GM18499 (cell line): ENCODE results near the gene HEATR1.

ENCODE experiments used
- ATAC-seq: cut with Tn5 transposase; IDR thresholded peaks from one replicate; pipeline ENCODE4 v1.9.1; 2021; ENCODE audit warnings: moderate number of reproducible peaks; ENCODE audit not compliant: insufficient read depth, unreplicated experiment

The HEATR1 gene

DNA sequence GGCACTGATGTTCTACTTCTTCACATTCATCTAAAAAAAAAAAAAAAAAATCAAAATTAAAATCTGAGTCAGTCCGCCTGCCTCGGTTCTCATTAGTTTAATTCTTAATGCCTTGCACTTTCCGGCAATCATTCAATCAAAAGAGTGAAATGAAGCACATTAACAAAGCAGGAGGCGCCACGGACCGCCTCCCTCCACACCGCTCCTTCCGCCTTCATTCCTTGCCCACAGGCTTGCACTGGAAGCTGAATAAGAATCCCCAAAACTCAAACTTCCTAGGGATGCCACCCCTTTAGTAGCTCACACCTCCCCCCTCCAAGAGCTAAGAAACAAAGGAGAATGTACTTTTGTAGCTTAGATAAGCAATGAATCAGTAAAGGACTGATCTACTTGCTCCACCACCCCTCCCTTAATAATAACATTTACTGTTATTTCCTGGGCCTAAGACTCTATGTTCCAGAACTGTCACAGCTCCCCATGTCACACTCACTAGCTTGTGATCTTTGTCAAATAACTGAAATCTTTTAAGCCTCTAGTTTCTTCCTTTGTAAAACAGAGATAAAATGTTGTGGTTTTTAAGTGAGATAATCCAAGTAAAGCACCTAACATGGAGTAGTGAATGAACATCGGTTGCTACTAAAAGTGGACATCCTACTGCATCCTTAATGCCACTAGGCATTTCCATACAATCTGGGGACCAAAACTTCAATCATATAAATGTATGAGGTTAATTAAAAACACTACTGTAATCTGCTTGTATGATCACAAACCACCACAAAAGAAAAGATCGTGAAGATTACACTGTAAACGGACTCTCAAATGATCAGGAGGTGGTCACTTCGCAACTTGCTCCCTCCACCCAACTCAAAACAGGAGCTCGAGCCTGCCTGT lies 53.1 kb downstream of the HEATR1 start:
- ATAC-seq = no peak

DNA sequence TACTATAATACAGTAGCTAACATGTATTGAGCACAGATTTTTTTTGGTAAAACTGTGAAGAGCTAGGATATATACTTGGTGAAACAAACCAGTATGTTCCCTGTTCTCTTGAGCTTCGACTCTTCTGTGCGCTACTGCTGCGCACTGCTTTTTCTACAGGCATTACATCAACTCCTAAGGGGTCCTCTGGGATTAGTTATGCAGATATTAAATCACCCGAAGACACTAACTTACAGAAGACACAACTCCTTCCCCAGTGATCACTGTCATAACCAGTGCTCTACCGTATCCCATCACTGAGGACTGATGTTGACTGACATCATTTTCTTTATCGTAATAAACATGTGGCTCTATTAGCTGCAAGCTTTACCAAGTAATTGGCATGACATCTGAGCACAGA lies 55.9 kb downstream of the HEATR1 start:
- ATAC-seq = no peak

DNA sequence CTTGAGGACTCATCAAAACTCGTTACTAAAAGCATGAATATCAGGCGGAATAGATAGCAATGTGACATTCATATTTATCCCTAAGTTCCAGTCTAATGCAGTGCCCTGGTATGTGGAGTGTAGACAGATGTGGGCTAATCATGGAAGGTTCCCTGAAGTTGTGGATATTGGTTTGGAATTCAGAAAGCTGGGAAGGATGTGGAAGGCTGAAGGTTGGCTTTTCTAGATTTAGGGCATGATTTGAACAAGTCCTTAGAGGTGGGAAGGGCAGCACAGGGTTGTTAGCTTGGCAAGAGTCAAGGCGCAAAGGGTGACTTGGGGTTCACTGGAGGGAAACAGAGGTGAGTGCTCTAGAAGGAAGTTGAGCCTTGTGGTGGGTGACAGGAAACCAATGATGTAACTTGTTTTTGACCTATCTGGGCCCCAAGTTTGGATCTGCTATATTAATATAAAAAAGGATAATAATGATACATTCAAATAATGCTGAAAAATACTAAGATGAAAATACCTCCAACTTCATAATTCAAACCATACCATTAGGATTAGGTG lies 58.6 kb downstream of the HEATR1 start:
- no peak for ATAC-seq

DNA sequence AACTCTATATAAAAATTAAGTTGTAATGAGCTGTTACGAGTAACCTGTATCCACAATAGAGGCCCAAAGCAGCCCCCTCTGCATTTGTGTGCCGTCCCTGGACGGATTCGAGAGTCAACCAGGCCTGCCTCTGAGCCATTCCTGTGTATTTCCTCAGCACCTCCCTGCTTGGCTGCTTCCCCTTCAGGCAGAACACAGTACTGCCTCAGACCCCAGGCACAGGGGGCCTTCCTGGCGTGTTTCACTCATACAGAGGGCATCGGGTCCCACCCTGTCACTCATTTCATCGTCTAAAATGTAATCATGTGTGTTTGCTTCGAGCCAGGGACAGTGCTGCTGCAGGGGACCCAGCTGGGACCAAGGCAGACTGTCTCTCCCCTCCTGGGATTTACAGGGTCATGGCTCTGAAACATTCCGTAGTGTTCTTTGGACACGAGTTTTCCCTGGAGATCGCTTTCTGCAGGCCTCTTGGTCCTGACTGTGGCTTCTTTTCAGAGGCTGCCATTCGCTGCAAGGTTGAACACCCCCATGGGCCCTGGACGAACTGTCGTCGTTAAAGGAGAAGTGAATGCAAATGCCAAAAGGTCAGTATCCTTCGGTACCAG lies 61.1 kb downstream of the HEATR1 start:
- ATAC-seq = no peak

DNA sequence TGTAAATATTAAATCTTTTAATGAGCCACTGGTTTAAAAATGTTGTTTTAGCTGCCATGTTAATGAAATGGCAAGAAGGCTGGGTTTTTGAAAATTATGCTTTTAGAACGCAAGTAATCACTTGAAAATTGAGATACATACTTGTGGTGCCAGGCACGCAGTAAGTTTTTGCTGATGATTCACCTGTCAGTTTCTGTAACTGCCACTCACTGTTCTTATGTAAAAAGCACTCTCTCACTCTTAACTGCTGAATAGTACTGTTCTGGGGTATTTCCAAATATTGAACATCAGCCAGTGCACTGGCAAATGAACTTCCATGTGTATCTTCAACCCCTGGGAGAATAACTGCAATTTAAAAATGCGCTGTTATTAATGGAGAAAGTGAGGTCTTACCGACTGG lies 62.6 kb downstream of the HEATR1 start:
- ATAC-seq = no peak

DNA sequence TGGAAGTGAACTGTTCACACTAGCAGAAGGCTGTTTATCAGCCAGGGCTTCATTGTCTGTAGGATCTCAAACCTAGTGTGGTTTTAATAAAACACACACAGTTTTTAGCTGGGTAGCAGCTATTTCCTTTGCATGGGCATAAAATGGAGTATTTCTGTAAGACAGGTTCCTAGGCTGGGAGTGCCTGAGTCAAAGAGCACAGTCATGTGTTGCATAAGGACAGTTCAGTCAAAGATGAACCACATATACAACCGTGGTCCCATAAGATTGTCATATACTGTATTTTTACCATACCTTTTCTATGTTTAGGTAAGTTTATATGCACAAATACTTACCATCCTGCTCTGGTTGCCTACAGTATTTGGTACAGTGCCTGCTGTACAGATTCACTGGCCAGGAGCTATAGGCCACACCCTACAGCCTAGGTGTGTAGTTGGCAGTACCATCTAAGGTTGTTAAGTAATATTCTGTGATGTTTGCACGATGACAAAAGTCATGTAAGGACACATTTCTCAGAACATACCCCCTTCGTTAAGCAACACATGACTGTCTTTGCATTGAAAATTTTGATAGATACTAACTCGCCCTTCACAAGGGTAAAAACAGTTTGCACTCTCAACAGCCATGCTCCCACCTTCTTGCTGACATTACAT lies 63.4 kb downstream of the HEATR1 start:
- ATAC-seq = no peak

DNA sequence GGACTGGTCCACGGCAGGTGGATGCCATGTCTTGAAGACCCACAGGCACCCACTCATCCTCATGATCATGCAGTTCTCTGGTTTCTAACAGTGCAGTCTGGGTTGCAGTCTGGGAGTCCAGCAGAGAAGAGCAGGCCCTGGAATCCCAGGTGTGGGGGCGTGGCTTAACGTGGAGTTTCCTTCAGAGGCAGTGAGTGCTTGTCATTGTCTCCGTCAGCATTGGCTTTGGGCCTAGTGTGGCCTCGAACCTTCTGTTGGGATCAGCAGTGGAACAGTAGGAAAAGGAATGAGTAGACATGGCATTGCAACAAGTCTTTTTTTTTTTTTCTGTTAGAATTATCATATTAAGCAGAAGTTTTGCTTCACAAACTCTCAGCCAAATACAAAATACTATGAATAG lies 67.8 kb downstream of the HEATR1 start:
- ATAC-seq = no peak

DNA sequence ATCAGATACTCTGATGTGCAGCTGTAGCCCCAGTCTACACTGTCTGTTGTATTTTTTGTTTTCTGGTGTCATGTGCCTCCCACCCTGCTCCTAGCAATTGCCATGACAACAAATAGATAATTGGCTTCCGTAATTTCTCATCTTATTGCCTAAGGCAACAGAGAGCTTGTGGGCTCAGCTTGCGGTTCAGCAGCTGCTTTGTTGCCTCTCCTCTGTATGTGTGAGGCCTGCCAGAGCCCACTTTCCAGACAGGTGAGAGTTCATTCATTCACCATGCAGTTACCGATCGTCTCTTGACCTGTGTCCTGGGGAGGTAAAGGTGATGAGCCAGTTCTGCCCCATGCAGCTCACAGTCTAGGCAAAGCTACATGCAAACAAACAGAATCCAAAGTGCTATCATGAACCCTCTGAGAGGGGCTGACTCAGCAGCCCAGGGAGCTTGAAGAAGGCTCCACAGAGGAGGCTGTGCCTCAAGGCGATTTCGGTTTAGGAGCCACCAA lies 68.6 kb downstream of the HEATR1 start:
- ATAC-seq = no peak

DNA sequence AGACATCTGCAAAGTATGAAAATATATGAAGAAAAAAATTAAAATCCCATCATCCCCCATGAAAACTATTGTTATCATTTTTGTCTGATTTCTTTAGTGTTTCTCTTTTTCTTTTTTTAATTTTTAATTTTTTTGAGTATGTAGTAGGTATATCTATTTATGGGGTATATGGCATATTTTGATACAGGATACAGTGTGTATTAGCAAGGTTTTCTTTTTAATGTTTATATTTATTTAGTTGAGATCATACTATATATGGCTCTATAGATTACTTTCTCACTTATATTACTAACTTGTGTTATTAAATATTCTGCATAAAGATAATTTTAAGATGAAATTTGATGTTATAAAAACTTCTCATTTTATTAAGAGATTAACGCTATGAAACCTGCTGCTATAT lies 69.1 kb downstream of the HEATR1 start:
- no peak for ATAC-seq

DNA sequence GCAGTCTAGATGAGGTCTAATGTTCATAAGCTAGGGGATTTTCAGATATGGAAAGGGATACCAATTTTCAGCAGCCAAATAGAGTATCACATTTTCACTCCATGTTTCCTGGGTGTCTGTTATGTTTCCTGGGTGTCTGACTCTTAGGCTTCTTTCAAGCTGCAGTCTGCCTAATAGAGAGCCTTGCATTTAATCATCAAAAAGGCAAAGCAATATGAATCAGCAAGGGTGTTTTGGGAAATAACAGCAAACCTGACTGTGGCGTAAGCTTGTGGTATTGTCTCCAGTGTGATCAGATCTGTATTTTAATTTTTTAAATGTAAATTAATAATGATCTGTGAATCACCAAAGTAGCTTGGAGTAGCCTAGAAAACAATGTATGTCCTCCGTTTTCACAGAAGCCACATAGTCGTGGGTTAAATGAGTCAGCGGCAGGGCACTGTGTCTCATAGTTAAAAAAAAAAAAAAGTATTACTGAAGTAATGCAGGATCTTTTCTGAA lies 70.1 kb downstream of the HEATR1 start:
- ATAC-seq = no peak

DNA sequence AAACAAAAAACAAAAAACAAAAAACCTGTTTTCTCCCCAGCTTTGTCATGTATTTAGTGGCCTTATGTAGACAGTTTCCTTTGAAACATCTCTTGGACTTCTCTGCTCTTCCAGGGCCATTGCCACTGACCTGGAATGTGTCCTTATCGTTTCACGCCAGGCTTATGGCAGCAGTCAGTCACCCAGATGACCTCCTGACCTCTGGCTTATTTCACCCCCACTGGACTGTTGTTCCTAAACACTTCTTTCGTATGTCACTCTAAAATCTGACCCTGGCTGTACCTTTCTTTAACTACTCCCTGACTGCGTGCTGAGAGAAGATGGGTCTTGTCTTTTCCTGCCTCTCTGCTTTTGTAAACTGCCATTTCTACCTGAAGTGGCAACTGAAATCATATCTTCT lies 71.5 kb downstream of the HEATR1 start:
- ATAC-seq = no peak

DNA sequence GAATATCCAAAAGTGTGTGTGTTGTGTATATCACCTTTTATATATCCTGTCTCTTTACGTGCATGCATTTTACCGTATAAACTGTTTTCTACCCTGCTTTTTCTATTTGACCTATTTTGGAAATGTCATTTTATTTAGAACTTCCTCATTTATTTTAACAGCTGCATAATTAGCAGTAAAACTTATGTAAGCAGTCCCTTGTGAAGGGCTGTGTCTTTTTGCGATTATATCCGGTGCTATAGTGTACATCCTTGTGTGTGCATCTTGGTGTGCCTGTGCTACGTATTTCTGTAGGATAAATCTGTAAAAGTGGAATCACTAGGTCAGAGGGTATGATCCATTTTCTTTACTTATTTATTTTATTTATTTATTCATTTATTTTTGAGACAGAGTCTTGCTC lies 73.4 kb downstream of the HEATR1 start:
- no peak for ATAC-seq

DNA sequence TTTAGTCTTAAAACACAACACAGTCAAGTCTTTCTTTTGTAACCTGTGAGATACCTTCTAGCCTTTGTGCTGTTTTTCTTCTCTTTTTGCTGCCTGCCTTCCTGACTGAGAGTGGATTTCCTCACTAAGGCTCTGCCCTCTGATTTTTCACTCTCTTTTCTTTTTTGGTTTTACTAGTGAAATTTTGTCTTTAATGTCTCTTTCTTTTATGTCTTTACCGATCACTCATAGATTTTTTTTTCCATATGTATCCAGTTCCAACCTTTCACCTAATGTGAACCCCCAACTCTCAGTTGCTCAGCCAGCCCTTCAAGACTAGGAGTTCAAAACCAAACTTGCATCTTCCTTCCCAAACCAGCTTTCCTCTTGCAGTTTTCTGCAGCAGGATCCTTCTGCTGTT lies 74.0 kb downstream of the HEATR1 start:
- ATAC-seq = no peak

DNA sequence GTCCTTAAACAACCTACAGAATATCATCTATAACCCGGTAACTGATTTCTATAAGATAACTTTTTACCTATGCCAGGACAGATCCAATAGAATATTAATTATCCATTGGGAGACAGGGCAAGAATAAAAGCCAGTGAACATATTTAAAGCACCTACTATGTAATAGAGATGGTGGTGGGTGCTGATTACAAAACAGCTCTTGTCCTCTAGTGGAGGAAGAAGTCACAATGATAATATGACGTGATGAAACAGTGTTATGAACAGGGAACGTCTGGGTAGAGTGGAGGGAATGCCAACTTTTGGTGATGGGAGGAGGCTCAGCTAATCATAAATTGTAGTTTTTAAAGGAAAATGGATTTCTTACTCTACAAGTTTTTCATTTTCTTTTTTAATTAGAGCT lies 78.2 kb downstream of the HEATR1 start:
- ATAC-seq = no peak

DNA sequence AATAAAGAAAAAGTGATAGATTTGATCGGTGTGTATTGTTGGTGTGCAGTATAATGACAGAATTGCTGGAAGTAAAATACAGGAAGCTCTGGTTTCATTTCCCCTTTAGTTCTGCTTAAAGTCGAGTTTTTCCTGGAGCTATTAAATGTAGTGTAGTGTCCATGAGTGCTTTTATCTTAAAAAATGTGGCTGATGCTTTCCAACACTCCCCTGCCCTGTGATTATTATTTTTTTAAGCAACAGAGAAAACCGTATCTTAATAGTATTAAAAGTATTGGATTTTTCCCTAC lies 79.5 kb downstream of the HEATR1 start:
- ATAC-seq = no peak

DNA sequence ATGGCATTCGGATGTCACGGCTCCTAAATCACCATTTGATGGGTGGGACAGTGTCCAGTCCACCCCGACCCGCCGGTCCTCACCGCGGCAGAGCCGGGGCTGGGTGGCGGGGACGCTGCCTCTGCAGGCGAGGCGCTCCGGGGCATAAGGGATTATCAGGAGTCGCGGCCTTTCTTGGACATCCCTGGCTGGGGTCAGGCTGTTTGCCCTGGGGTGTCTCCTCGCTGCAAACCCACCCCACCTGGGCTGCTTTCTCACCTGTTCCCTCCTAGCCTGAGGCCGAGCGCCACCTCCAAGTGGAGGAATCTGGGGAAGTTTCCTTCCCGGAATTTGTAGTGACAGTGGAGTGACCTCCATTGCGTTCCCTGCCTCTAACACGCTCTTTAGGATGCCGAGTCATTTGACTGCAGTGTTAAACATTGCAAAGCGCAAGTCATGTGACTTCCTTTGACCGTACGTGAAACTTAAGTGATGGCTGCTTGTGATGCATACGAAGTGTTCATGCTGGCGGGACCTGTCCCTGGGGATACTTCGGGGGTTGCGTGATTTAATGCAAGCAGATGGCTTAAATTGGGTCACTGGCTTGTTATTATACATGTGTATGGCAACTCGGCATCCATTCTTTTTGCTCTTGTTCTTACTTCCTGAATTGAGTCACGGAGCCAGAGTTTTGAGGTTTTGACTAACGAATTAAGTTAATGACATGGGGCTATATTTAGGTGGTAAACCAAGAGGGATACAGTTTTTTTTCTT lies 80.0 kb downstream of the HEATR1 start:
- ATAC-seq = peak; percentile 87

DNA sequence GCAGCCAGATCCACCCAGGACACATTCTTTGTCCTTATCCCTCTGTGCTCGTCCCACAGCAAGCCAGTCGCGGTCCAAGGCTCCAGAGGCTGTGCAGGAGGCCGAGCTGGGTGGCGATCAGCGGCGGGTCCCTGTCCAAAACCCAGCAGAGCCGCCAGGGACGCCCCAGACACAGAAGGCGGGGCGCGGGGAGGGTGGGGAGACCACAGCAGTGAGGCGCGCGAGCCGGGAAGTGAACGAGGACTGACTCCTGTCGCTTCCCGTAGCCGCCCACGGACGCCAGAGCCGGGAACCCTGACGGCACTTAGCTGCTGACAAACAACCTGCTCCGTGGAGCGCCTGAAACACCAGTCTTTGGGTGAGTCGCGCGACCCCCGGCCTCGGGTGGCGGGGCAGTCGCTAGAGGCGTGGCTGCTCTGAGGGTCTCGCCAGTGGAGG lies 80.6 kb downstream of the HEATR1 start, which contains the start of gene LGALS8:
Gene LGALS8 (plus strand): TSS at position 279 of the 438 bp plus-strand sequence. CDS start 2,089 bp downstream, outside the sequence.
- ATAC-seq = peak; percentile 31

DNA sequence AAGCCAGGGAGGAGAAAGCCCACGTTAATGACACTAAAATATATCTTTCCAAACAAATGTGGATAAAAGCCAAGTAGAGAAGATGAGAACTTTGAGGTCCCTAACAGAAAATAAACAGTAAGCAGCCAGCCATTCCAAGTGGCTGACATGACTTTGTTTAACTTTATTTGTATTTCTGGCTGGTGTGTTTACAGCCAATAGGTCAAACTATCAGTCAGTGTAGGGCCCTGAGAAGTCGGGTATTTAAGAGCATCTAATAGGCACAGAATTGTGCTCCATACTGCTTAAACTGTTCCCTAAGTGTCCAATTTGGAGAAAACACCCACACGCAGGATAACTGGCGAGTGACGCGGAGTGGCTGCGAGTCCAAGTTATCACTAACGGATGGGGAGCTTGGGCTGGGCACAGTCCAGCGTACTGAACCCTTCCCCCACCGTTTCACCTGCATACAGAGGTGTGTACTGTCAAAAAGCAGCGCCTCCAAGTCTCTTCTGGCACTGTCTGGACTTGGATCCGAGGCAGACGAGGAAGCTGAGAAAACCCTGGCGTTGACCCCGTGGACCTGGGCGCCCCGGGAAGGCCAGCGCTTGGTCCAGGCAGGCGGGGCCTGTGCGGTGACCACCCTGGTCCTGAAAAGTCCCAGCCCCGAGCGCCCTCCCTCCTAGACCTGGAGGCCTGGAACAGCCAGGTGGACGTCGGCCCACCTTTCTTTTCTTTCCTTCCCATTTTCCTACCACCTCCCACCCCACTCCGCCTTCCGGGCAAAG lies 81.2 kb downstream of the HEATR1 start:
- no peak for ATAC-seq

DNA sequence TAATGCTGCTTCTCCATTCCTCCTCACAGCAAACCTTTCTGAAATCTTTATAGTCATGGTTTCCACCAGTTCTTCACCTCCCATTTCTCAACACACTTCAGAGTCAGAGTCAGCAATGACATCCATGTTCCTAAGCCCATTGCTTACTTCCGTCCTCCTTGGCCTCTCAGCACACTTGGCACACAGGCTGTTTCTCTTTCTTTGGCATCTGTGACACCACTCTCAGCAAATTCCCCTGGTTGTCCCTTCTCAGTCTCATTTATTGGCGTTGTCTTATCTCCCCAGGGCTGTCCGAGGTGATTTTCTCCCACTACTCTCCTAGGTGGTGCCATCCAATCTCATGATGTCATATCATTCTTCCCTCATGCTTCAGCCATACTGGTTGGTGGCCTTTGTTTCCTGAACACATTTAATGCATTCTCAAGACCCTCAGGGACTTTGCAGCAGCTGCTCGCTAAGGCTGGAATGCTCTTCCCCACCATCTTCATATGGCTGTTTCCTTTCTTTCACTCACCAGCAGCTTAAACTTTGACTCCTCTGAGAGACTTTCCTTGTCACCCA lies 83.8 kb downstream of the HEATR1 start:
- ATAC-seq = no peak
